Activated gamma-delta T cell treated with anti-CD3 and anti-CD28 coated beads, Interleukin-2, amount 50 U/mL, for 16 hours (primary cell): ENCODE data around the gene HEG1.

Experiments
- DNase-seq: peaks from one replicate; pipeline ENCODE4 v3.0.0-alpha.2; 2020; ENCODE audit warnings: low read depth

Gene HEG1

GRCh38 chr3:125045194-125045593 lies 10.6 kb downstream of the HEG1 start:
- no peak for DNase-seq

GRCh38 chr3:125043599-125044151 lies 12.1 kb downstream of the HEG1 start:
- no peak for DNase-seq

- no peak for DNase-seq
Observed at GRCh38 chr3:125042725-125043406, 12.9 kb downstream of the HEG1 start.

GRCh38 chr3:125039131-125040100 lies 16.4 kb downstream of the HEG1 start:
- DNase-seq: no peak

- DNase-seq: no peak
Observed at GRCh38 chr3:125037498-125038150, 18.2 kb downstream of the HEG1 start.

- no peak for DNase-seq
Observed at GRCh38 chr3:125035217-125035616, 20.6 kb downstream of the HEG1 start.

GRCh38 chr3:125033616-125034015 lies 22.2 kb downstream of the HEG1 start:
- no peak for DNase-seq

GRCh38 chr3:125033135-125033534 lies 22.7 kb downstream of the HEG1 start:
- no peak for DNase-seq

- DNase-seq: no peak
Observed at GRCh38 chr3:125032683-125033082, 23.1 kb downstream of the HEG1 start.

- no peak for DNase-seq
Observed at GRCh38 chr3:125032100-125032643, 23.6 kb downstream of the HEG1 start.

- no peak for DNase-seq
Observed at GRCh38 chr3:125031544-125031943, 24.3 kb downstream of the HEG1 start.

GRCh38 chr3:125028657-125029056 lies 27.1 kb downstream of the HEG1 start:
- DNase-seq: no peak

- no peak for DNase-seq
Observed at GRCh38 chr3:125025642-125026041, 30.2 kb downstream of the HEG1 start.

- no peak for DNase-seq
Observed at GRCh38 chr3:125024817-125025216, 31.0 kb downstream of the HEG1 start.

GRCh38 chr3:125023833-125024555 lies 31.8 kb downstream of the HEG1 start:
- no peak for DNase-seq

- no peak for DNase-seq
Observed at GRCh38 chr3:125022206-125022605, 33.6 kb downstream of the HEG1 start.

GRCh38 chr3:125019271-125019670 lies 36.5 kb downstream of the HEG1 start:
- no peak for DNase-seq

GRCh38 chr3:125017406-125017805 lies 38.4 kb downstream of the HEG1 start:
- DNase-seq: no peak

GRCh38 chr3:125014570-125015179 lies 41.1 kb downstream of the HEG1 start:
- no peak for DNase-seq

GRCh38 chr3:125013095-125013494 lies 42.7 kb downstream of the HEG1 start:
- DNase-seq: no peak

GRCh38 chr3:125011941-125012340 lies 43.9 kb downstream of the HEG1 start:
- DNase-seq: no peak
